MM.1S (cell line): ENCODE data around the gene NOL4L.
"Not testable (repeated sequence)": the region's sequence is repeated elsewhere in the genome, so short reads cannot be mapped to it uniquely, and the experiment has no call there.

Experiments
- DNase-seq: peaks from one replicate; pipeline ENCODE4 v3.0.0-alpha.2; 2015
- H2AFZ ChIP-seq: fragments of 300-600 bp; sonication (generic); 2 replicates; pipeline ENCODE4 v1.6.0; 2016; ENCODE audit warnings: antibody characterized with exemption, low read length
- H3F3A ChIP-seq: fragments of 300-600 bp; sonication (generic); 2 replicates; pipeline ENCODE4 v1.6.1; 2016; ENCODE audit warnings: mild to moderate bottlenecking, antibody characterized with exemption, low read length, moderate library complexity, mixed read lengths; ENCODE audit not compliant: insufficient read depth
- H3K27ac ChIP-seq: fragments of 300-600 bp; sonication (generic); 2 replicates; pipeline ENCODE4 v1.5.1; 2016; ENCODE audit warnings: mild to moderate bottlenecking, low read length
- H3K27me3 ChIP-seq: fragments of 300-600 bp; sonication (generic); replicated peaks from 2 replicates; pipeline ENCODE4 v1.6.0; 2016; ENCODE audit warnings: low read length; ENCODE audit not compliant: insufficient read depth
- H3K36me3 ChIP-seq: fragments of 300-600 bp; sonication (generic); replicated peaks from 2 replicates; pipeline ENCODE4 v1.6.1; 2016; ENCODE audit warnings: mild to moderate bottlenecking, low read length, mixed read lengths; ENCODE audit not compliant: insufficient read depth
- H3K4me1 ChIP-seq: fragments of 300-600 bp; sonication (generic); 2 replicates; pipeline ENCODE4 v1.6.1; 2016; ENCODE audit warnings: low read length, mixed read lengths
- H3K4me2 ChIP-seq: fragments of 300-600 bp; sonication (generic); 2 replicates; pipeline ENCODE4 v1.6.0; 2016; ENCODE audit warnings: low read depth, low read length
- H3K4me3 ChIP-seq: fragments of 300-600 bp; sonication (generic); 2 replicates; pipeline ENCODE4 v1.5.1; 2016; ENCODE audit warnings: low read length, mixed read lengths
- H3K79me2 ChIP-seq: fragments of 300-600 bp; sonication (generic); 2 replicates; pipeline ENCODE4 v1.6.1; 2016; ENCODE audit warnings: mixed run types, low read length, mixed read lengths
- H3K9ac ChIP-seq: fragments of 300-600 bp; sonication (generic); 2 replicates; pipeline ENCODE4 v1.6.1; 2016; ENCODE audit warnings: low read length, mixed read lengths
- H3K9me2 ChIP-seq: fragments of 300-600 bp; sonication (generic); replicated peaks from 2 replicates; pipeline ENCODE4 v1.6.1; 2016; ENCODE audit warnings: mild to moderate bottlenecking, low read length, mixed read lengths; ENCODE audit not compliant: insufficient read depth
- H3K9me3 ChIP-seq: fragments of 300-600 bp; sonication (generic); replicated peaks from 2 replicates; pipeline ENCODE4 v1.6.1; 2016; ENCODE audit warnings: mild to moderate bottlenecking, low read length, mixed read lengths; ENCODE audit not compliant: insufficient read depth
- H4K20me1 ChIP-seq: fragments of 300-600 bp; sonication (generic); 2 replicates; pipeline ENCODE4 v1.6.1; 2016; ENCODE audit warnings: mild to moderate bottlenecking, low read length, moderate library complexity, mixed read lengths; ENCODE audit not compliant: insufficient read depth
- EZH2 ChIP-seq: fragments of 300-600 bp; sonication (generic); optimal IDR thresholded peaks from 2 replicates; pipeline ENCODE3; 2017; ENCODE audit warnings: low read depth, mild to moderate bottlenecking, antibody characterized with exemption, low read length, mixed read lengths
- EZH2phosphoT487 ChIP-seq: fragments of 300-600 bp; sonication (generic); IDR thresholded peaks from 2 replicates; pipeline ENCODE4 v1.6.1; 2018; ENCODE audit warnings: antibody characterized with exemption, low read length
- TF ChIP-seq, protein P1 (sequence below): fragments of 300-600 bp; sonication (generic); IDR thresholded peaks from 2 replicates; pipeline ENCODE4 v1.5.1; 2016; ENCODE audit warnings: antibody characterized with exemption, low read length, mixed read lengths

NOL4L gene

DNA sequence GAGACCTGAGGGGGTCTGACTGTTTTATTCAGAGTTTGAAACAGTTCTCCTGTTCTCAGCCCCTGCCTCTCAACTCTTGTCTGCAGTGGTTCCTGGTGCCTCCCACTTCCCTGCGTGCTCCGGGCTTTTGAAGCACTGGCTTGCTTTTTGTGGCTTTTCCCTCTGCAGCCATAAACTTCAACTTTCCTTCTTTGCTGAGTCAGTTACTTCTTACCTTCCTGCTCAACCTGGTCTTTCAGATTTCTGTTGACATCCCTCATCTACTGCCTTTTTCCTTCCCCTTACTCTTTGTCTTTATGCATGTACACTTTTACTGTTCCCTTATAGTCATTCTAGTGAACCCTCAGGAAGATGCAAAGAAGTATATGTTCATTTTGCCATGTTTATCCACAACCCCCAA is 169.6 kb downstream of the NOL4L start:
- no peaks in the 10 kb centered on the region; the same call in 1 of the 2 replicates for H4K20me1 ChIP-seq

DNA sequence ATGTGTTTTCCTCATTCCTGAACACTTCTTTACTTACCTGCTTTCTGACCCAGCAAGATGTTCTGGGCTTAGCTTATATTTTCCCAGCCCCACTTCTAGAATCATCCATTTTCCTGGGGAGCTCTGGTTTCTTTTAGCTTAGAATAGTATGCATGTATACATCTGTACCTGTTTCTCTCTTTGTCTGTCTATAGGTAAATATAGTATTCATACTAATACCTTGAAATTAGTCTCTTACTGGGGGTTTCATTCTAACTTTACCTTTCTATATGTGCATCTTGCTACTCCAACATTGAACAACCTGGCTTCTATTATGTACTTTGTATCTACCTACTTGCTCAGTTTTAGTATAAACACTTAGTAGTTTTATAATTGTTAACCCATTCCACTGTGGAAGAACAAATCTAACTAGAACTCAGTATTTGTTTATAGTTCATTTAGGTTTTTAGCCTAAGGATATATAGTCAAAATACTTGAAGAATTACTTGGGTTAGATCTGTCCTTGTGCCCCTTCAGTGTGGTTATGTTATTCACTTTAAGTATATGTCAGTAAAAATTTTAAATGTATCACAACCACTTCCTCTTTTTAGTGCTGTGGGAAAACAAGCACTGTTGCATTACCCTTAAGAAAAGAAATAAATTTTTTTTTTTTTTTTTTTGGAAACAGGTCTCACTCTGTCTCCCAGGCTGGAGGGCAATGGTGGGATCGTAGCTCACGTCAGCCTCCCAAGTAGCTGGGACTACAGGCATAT is 173.0 kb downstream of the NOL4L start:
- Histone ChIP-seq H3K4me2 (no peak overlapping the region), H3K4me3 (no peak overlapping the region), H3K27ac (no peak overlapping the region), H3K4me1 (no peaks in the 10 kb centered on the region), H3K36me3 (no peaks in the 10 kb centered on the region), H2AFZ (no peak overlapping the region), H3K9me2 (no peaks in the 10 kb centered on the region), H3K27me3 (no peaks in the 10 kb centered on the region), H4K20me1 (no peaks in the 10 kb centered on the region; the same call in 1 of the 2 replicates), H3K9ac (no peak overlapping the region), H3K79me2 (peaks cover 79% of the 10 kb centered on the region), H3K9me3 (no peaks in the 10 kb centered on the region), H3F3A (peaks cover 2% of the 10 kb centered on the region; the same call in 1 of the 2 replicates)
- no peak for DNase-seq
- TF ChIP-seq EZH2 (no peak), EZH2phosphoT487 (no peak)
- TF ChIP-seq, protein P1, sequence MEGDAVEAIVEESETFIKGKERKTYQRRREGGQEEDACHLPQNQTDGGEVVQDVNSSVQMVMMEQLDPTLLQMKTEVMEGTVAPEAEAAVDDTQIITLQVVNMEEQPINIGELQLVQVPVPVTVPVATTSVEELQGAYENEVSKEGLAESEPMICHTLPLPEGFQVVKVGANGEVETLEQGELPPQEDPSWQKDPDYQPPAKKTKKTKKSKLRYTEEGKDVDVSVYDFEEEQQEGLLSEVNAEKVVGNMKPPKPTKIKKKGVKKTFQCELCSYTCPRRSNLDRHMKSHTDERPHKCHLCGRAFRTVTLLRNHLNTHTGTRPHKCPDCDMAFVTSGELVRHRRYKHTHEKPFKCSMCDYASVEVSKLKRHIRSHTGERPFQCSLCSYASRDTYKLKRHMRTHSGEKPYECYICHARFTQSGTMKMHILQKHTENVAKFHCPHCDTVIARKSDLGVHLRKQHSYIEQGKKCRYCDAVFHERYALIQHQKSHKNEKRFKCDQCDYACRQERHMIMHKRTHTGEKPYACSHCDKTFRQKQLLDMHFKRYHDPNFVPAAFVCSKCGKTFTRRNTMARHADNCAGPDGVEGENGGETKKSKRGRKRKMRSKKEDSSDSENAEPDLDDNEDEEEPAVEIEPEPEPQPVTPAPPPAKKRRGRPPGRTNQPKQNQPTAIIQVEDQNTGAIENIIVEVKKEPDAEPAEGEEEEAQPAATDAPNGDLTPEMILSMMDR = no peak

More for the DNA sequence above, 169.6 kb downstream of the NOL4L start:
- no peaks in the 10 kb centered on the region for H3K9me2 ChIP-seq
- H3K9ac ChIP-seq = no peak overlapping the region
- H3K4me1 ChIP-seq = no peaks in the 10 kb centered on the region
- H3K36me3 ChIP-seq = no peaks in the 10 kb centered on the region
- no peak overlapping the region for H2AFZ ChIP-seq
- TF ChIP-seq EZH2phosphoT487 (no peak), EZH2 (no peak)
- TF ChIP-seq, protein P1 = no peak
- no peak for DNase-seq
- H3K9me3 ChIP-seq = no peaks in the 10 kb centered on the region
- H3K27ac ChIP-seq = no peak overlapping the region
- no peak overlapping the region for H3K4me3 ChIP-seq
- H3K4me2 ChIP-seq = no peak overlapping the region
- H3K79me2 ChIP-seq = peaks cover 77% of the 10 kb centered on the region
- no peaks in the 10 kb centered on the region for H3K27me3 ChIP-seq
- peaks cover 2% of the 10 kb centered on the region; the same call in 1 of the 2 replicates for H3F3A ChIP-seq

DNA sequence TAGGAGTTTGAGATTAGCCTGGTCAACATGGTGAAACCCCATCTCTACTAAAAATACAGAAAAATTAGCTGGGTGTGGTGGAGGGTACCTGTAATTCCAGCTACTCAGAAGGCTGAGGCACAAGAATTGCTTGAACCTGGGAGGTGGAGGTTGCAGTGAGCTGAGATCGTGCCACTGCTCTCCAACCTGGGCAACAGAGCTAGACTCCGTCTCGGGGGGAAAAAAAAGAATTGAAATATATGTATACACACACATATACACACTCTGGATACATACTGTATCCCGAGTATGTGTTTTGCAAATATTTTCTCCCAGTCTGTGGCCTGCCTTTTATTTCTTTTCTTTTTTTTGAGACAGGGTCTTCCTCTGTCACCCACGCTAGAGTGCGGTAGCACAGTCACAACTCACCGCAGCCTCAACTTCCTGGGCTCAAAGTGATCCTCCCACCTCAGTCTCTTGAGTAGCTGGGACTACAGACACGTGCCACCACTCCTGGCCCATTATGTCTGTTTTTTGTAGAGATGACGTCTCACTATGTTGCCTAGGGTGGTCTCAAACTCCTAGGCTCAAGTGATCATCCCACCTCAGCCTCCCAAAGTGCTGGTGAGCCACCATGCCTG is 177.9 kb downstream of the NOL4L start:
- peaks cover 82% of the 10 kb centered on the region for H3K79me2 ChIP-seq
- H3K4me2 ChIP-seq, H3K9me2 ChIP-seq, H3K36me3 ChIP-seq, H3K4me1 ChIP-seq, H3K27me3 ChIP-seq, H3K27ac ChIP-seq, H4K20me1 ChIP-seq, H2AFZ ChIP-seq, DNase-seq, H3K9ac ChIP-seq, H3F3A ChIP-seq, H3K4me3 ChIP-seq, H3K9me3 ChIP-seq: not testable (repeated sequence)

DNA sequence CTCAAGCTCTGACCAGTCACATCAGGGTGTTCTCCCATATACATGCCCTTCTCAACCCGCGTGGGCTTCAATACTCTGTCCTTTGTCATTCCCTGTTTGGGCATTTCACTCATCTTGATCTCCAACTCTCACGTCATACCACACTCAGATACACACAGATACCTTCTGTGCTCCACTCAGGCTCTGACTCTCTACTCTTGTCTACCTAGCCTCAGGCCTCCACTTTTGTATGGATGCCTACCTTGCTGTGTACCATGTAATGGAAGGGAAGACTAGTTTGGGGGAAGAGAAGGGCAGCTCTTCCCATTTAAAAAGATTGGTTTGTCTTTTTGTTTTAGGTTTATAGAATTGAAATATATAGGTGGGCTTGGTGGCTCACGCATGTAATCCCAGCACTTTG is 178.4 kb downstream of the NOL4L start:
- Histone ChIP-seq H3K9me3 (no peaks in the 10 kb centered on the region), H3K4me2 (no peak overlapping the region), H3K79me2 (peaks cover 81% of the 10 kb centered on the region), H3K4me1 (no peaks in the 10 kb centered on the region), H3K4me3 (no peak overlapping the region), H3K27me3 (no peaks in the 10 kb centered on the region), H3K9me2 (no peaks in the 10 kb centered on the region), H3K27ac (no peak overlapping the region), H3F3A (0 out of 2 replicates have a peak, but pooled peaks cover 2% of the 10 kb centered on the region), H3K9ac (no peak overlapping the region), H4K20me1 (no peaks in the 10 kb centered on the region), H3K36me3 (0 out of 2 replicates have a peak, but pooled peaks cover 3% of the 10 kb centered on the region), H2AFZ (no peak overlapping the region)
- no peak for DNase-seq
- TF ChIP-seq, protein P1 = no peak
- TF ChIP-seq EZH2phosphoT487 = no peak
- TF ChIP-seq EZH2 = no peak
